ENCODE data around the gene C1orf105. TPM values are rescaled to one million over a fixed set of nuclear protein-coding genes. Genes with fewer than 3 reads are reported as not detected.

C1orf105 gene
- total RNA-seq, 1 experiment from 2014 or later: not detected

- Mint-ChIP-seq H3K4me1 (peaks cover 15% of the 10 kb centered on the region), H3K27ac (no peak overlapping the region), H3K4me3 (no peak overlapping the region), H3K9me3 (no peaks in the 10 kb centered on the region), H3K36me3 (no peaks in the 10 kb centered on the region), H3K27me3 (ENCODE audit: low read depth) (no peaks in the 10 kb centered on the region)
- ChIA-PET POLR2A (no interaction called here), CTCF (no interaction called here)
- no peak for ATAC-seq
- no peak for DNase-seq (ENCODE audit: low spot score)
- no peak for TF ChIP-seq IRF1 (CRISPR knock-in tag; IDR thresholded peaks at IDR 0.05)
- TF ChIP-seq ETV6 (CRISPR knock-in tag; IDR thresholded peaks at IDR 0.05): no peak
- no peak for TF ChIP-seq ZNF121 (CRISPR knock-in tag; IDR thresholded peaks at IDR 0.05)
- no peak for TF ChIP-seq MAX (CRISPR knock-in tag; IDR thresholded peaks at IDR 0.05)
- TF ChIP-seq AFF4 (CRISPR knock-in tag; IDR thresholded peaks at IDR 0.05; ENCODE audit: borderline replicate concordance): no peak
- TF ChIP-seq TP53 (CRISPR knock-in tag; IDR thresholded peaks at IDR 0.05): no peak
These were observed 55.8 kb downstream of the C1orf105 start for GRCh38 chr1:172476218-172476811.

- Mint-ChIP-seq H3K36me3 (no peaks in the 10 kb centered on the region), H3K4me1 (peaks cover 15% of the 10 kb centered on the region), H3K27me3 (ENCODE audit: low read depth) (no peaks in the 10 kb centered on the region), H3K27ac (no peak overlapping the region), H3K4me3 (no peak overlapping the region), H3K9me3 (no peaks in the 10 kb centered on the region)
- DNase-seq (ENCODE audit: low spot score) (no peak), ATAC-seq (no peak)
- ChIA-PET CTCF (no interaction called here), POLR2A (no interaction called here)
- TF ChIP-seq ZNF232 (CRISPR knock-in tag; IDR thresholded peaks at IDR 0.05): no peak
- TF ChIP-seq ZMAT4 (CRISPR knock-in tag; IDR thresholded peaks at IDR 0.05): no peak
- TF ChIP-seq ELF4 (CRISPR knock-in tag; IDR thresholded peaks at IDR 0.05; ENCODE audit: low read depth): no peak
- TF ChIP-seq OVOL2 (CRISPR knock-in tag; IDR thresholded peaks at IDR 0.05; ENCODE audit: borderline replicate concordance): no peak
- TF ChIP-seq TCF7 (CRISPR knock-in tag; IDR thresholded peaks at IDR 0.05; ENCODE audit: low read depth): no peak
- no peak for TF ChIP-seq ZBTB21 (CRISPR knock-in tag; IDR thresholded peaks at IDR 0.05; ENCODE audit: borderline replicate concordance)
- no peak for TF ChIP-seq ZNF281 (CRISPR knock-in tag; IDR thresholded peaks at IDR 0.05)
These were observed 56.7 kb downstream of the C1orf105 start for GRCh38 chr1:172477216-172477615.

GRCh38 chr1:172477741-172478140 lies 57.3 kb downstream of the C1orf105 start:
- H3K36me3 Mint-ChIP-seq: no peaks in the 10 kb centered on the region
- CTCF ChIA-PET: no interaction called here
- TF ChIP-seq FOXP4 (CRISPR knock-in tag; IDR thresholded peaks at IDR 0.05): no peak
- TF ChIP-seq ATF6 (CRISPR knock-in tag; IDR thresholded peaks at IDR 0.05): no peak
- no peak for TF ChIP-seq ZBTB43 (CRISPR knock-in tag; IDR thresholded peaks at IDR 0.05)
- TF ChIP-seq RORB (CRISPR knock-in tag; IDR thresholded peaks at IDR 0.05): no peak

More at GRCh38 chr1:172477741-172478140, 57.3 kb downstream of the C1orf105 start:
- no peaks in the 10 kb centered on the region for H3K9me3 Mint-ChIP-seq
- H3K4me1 Mint-ChIP-seq: peaks cover 15% of the 10 kb centered on the region
- DNase-seq (ENCODE audit: low spot score) (no peak), ATAC-seq (no peak)
- no peaks in the 10 kb centered on the region for H3K27me3 Mint-ChIP-seq (ENCODE audit: low read depth)
- no peak overlapping the region for H3K4me3 Mint-ChIP-seq
- POLR2A ChIA-PET: no interaction called here
- H3K27ac Mint-ChIP-seq: no peak overlapping the region
